ENCODE measurements around the gene GINS1. TPM values are rescaled to one million over a fixed set of nuclear protein-coding genes. Genes with fewer than 3 reads are reported as not detected.

The GINS1 gene
- total RNA-seq, 1 donor from 2014 or later, result 5.3 TPM

GRCh38 chr20:25457886-25458680 lies 50.6 kb downstream of the GINS1 start:
- H3K4me3 Mint-ChIP-seq (ENCODE audit: unreplicated experiment), result no peak overlapping the region
- H3K9me3 Mint-ChIP-seq (ENCODE audit: unreplicated experiment), result peaks cover 15% of the 10 kb centered on the region
- DNase-seq, result no peak
- no peak overlapping the region for H3K27ac Mint-ChIP-seq (ENCODE audit: unreplicated experiment)
- H3K27me3 Mint-ChIP-seq (ENCODE audit: unreplicated experiment), result peaks cover 8% of the 10 kb centered on the region
- no peaks in the 10 kb centered on the region for H3K4me1 Mint-ChIP-seq (ENCODE audit: low read depth, unreplicated experiment)
- H3K36me3 Mint-ChIP-seq (ENCODE audit: unreplicated experiment), result peaks cover 5% of the 10 kb centered on the region
- TF ChIP-seq CTCF (IDR thresholded peaks at IDR 0.05; ENCODE audit: partially characterized antibody, unreplicated experiment), result no peak

GRCh38 chr20:25459111-25459830 lies 51.8 kb downstream of the GINS1 start:
- no peak for DNase-seq
- Mint-ChIP-seq H3K4me1 (ENCODE audit: low read depth, unreplicated experiment) (peaks cover under 1% of the 10 kb centered on the region), H3K27ac (ENCODE audit: unreplicated experiment) (no peak overlapping the region)

GRCh38 chr20:25459916-25460535 lies 52.6 kb downstream of the GINS1 start:
- peaks cover 8% of the 10 kb centered on the region for H3K4me1 Mint-ChIP-seq (ENCODE audit: low read depth, unreplicated experiment)
- no peak overlapping the region for H3K27ac Mint-ChIP-seq (ENCODE audit: unreplicated experiment)
- peaks cover 16% of the 10 kb centered on the region for H3K27me3 Mint-ChIP-seq (ENCODE audit: unreplicated experiment)
- no peak for DNase-seq
- peaks cover 4% of the 10 kb centered on the region for H3K36me3 Mint-ChIP-seq (ENCODE audit: unreplicated experiment)
- H3K9me3 Mint-ChIP-seq (ENCODE audit: unreplicated experiment), result peaks cover 18% of the 10 kb centered on the region
- no peak for TF ChIP-seq CTCF (IDR thresholded peaks at IDR 0.05; ENCODE audit: partially characterized antibody, unreplicated experiment)
- H3K4me3 Mint-ChIP-seq (ENCODE audit: unreplicated experiment), result no peak overlapping the region

More at GRCh38 chr20:25459111-25459830, 51.8 kb downstream of the GINS1 start:
- peaks cover 17% of the 10 kb centered on the region for H3K9me3 Mint-ChIP-seq (ENCODE audit: unreplicated experiment)
- no peak for TF ChIP-seq CTCF (IDR thresholded peaks at IDR 0.05; ENCODE audit: partially characterized antibody, unreplicated experiment)
- peaks cover 5% of the 10 kb centered on the region for H3K36me3 Mint-ChIP-seq (ENCODE audit: unreplicated experiment)
- no peak overlapping the region for H3K4me3 Mint-ChIP-seq (ENCODE audit: unreplicated experiment)
- H3K27me3 Mint-ChIP-seq (ENCODE audit: unreplicated experiment), result peaks cover 11% of the 10 kb centered on the region

GRCh38 chr20:25460566-25461280 lies 53.2 kb downstream of the GINS1 start:
- no peak for DNase-seq
- Mint-ChIP-seq H3K27ac (ENCODE audit: unreplicated experiment) (no peak overlapping the region), H3K9me3 (ENCODE audit: unreplicated experiment) (peaks cover 17% of the 10 kb centered on the region), H3K27me3 (ENCODE audit: unreplicated experiment) (peaks cover 16% of the 10 kb centered on the region), H3K36me3 (ENCODE audit: unreplicated experiment) (peaks cover 3% of the 10 kb centered on the region), H3K4me1 (ENCODE audit: low read depth, unreplicated experiment) (peaks cover 13% of the 10 kb centered on the region), H3K4me3 (ENCODE audit: unreplicated experiment) (no peak overlapping the region)
- no peak for TF ChIP-seq CTCF (IDR thresholded peaks at IDR 0.05; ENCODE audit: partially characterized antibody, unreplicated experiment)

All from glutamatergic neuron (in vitro differentiated cells).